GM21447 (cell line): ENCODE results near the gene HTATSF1.
A peak's percentile ranks its signal among the peaks of the same experiment; 100 is the strongest.

ENCODE experiments used
- ATAC-seq: cut with Tn5 transposase; IDR thresholded peaks from one replicate; pipeline ENCODE4 v1.9.1; 2021; ENCODE audit not compliant: unreplicated experiment

HTATSF1 gene

GRCh38 chrX:136495043-136495442, 2.3 kb upstream of the HTATSF1 start:
- no peak for ATAC-seq

- no peak for ATAC-seq
Observed at GRCh38 chrX:136496186-136496763, 1.1 kb upstream of the HTATSF1 start.

- peak; percentile 75 for ATAC-seq
Observed at GRCh38 chrX:136496764-136497555, 432 bp upstream of the HTATSF1 start.

- ATAC-seq = no peak
Observed at GRCh38 chrX:136519069-136519468, 21.7 kb downstream of the HTATSF1 start.

- ATAC-seq = no peak
Observed at GRCh38 chrX:136523770-136524169, 26.4 kb downstream of the HTATSF1 start.

GRCh38 chrX:136525738-136526606, 28.6 kb downstream of the HTATSF1 start:
- no peak for ATAC-seq

GRCh38 chrX:136528645-136529315, 31.4 kb downstream of the HTATSF1 start:
- no peak for ATAC-seq

- no peak for ATAC-seq
Observed at GRCh38 chrX:136529795-136530194, 32.4 kb downstream of the HTATSF1 start.

GRCh38 chrX:136531951-136532350, 34.6 kb downstream of the HTATSF1 start, which contains the start of gene VGLL1:
Gene VGLL1, plus strand, starts transcription at chrX:136532215. Its CDS starts 3,806 bp downstream, at chrX:136536021.
- no peak for ATAC-seq

GRCh38 chrX:136534131-136534530, 36.7 kb downstream of the HTATSF1 start:
- ATAC-seq = no peak

- ATAC-seq = no peak
Observed at GRCh38 chrX:136538811-136539210, 41.4 kb downstream of the HTATSF1 start.

GRCh38 chrX:136540226-136540625, 42.8 kb downstream of the HTATSF1 start:
- no peak for ATAC-seq

- ATAC-seq = no peak
Observed at GRCh38 chrX:136541294-136541693, 43.9 kb downstream of the HTATSF1 start.

- ATAC-seq = no peak
Observed at GRCh38 chrX:136542281-136542680, 44.9 kb downstream of the HTATSF1 start.

- no peak for ATAC-seq
Observed at GRCh38 chrX:136546371-136546781, 49.0 kb downstream of the HTATSF1 start.

- ATAC-seq = no peak
Observed at GRCh38 chrX:136549226-136549625, 51.8 kb downstream of the HTATSF1 start.

- ATAC-seq = no peak
Observed at GRCh38 chrX:136551410-136551809, 54.0 kb downstream of the HTATSF1 start.

- ATAC-seq = no peak
Observed at GRCh38 chrX:136555694-136556093, 58.3 kb downstream of the HTATSF1 start.
